Activated naive CD4-positive, alpha-beta T cell treated with anti-CD3 and anti-CD28 coated beads, Interleukin-2, amount 50 U/mL, for 72 hours (primary cell): Measurements from ENCODE around the gene ZNRF2. TPM values are rescaled to one million over a fixed set of nuclear protein-coding genes. Genes with fewer than 3 reads are reported as not detected.

Experiments used
- ATAC-seq, 2 donors: fragments of 150-1000 bp; cut with Tn5 transposase; 2 replicates each; pipeline ENCODE4 v1.10.0; 2021; ENCODE audit warnings: mild to moderate bottlenecking in 2 of 2, moderate library complexity in 2 of 2
- DNase-seq, 2 donors: peaks; one replicate each; pipeline ENCODE4 v3.0.0; 2021 to 2022; ENCODE audit warnings: low spot score in 2 of 2
- H3K27ac Mint-ChIP-seq, 2 donors: one replicate each; pipeline ENCODE4 v1.8.0; 2022; ENCODE audit warnings: mild to moderate bottlenecking in 2 of 2, mixed read lengths in 2 of 2
- H3K36me3 Mint-ChIP-seq, 2 donors: one replicate each; pipeline ENCODE4 v1.8.0; 2022; ENCODE audit warnings: mixed read lengths in 2 of 2
- H3K9me3 Mint-ChIP-seq, 2 donors: one replicate each; pipeline ENCODE4 v1.8.0; 2022; ENCODE audit warnings: mixed read lengths in 2 of 2
- total RNA-seq, 2 donors: library from RNA; stranded (reverse); gene quantifications; one replicate each; pipeline ENCODE4 v1.2.3, GENCODE V29; 2022

ZNRF2 gene
- total RNA-seq, 2 donors from 2014 or later, result 8.4 to 12.6 TPM

DNA sequence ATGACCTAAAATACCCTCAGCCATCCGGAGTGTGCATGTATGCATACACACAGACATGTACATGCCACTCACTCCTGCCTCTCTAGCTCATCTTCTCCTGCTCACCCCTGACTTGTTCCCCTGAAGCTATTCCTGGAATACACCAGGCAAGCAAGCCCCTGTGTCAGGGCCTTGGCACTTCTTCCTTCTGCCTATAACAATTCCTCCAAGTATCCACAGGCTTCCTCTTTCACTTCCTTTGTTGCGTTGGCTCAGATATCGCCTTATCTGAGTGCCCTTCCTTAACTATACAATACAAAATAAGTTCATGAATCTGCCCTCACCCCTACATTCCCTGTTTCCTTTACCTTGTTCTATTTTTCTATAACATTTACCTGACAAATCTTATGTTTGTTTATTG lies 105.4 kb downstream of the ZNRF2 start:
- Mint-ChIP-seq H3K9me3 (no peaks in the 10 kb centered on the region), H3K27ac (no peak overlapping the region), H3K36me3 (no peaks in the 10 kb centered on the region)
- DNase-seq (no peak), ATAC-seq (no peak)

DNA sequence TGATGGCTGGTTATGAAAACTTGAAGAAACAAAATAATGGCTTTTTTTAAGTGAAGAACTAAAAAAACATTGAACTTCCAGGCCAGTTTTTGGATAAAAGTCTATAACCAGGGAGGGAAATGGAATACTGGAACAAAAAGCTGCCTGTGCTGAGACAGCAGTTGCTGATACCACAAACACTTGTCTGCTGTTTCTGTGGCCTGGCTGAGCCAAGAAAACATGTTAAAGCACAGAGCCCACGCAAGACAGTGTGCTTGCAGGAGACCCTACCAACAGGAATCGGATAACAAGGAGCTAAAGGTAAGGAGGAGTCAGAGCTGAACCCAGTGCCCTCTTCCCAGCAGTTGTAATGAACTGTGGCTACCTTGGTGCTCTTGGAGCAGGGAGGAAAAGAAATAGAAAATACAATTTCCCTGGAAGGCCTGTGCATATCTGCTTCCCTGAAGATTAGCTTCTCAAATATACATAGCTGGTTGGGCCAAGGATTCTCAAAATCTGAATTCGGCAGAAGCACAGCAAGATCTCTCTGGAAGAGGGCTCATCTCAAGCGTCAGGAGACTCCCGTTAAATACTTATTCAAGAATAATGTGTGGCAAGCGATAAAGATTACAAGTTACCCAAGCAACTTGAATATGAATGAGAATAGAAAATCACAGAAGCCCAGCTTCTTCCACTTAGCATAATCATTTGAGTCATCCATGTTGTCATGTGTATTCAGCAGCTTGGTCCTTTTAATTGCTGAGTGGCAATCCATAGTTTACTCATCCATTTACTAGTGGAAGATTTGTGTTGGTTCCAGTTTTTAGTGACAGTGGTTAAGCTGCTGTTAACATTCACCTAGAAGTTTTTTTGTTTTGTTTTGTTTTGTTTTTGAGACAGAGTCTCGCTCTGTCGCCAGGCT lies 106.6 kb downstream of the ZNRF2 start:
- H3K9me3 Mint-ChIP-seq, result no peaks in the 10 kb centered on the region
- no peak for DNase-seq
- no peaks in the 10 kb centered on the region for H3K36me3 Mint-ChIP-seq
- peak overlapping the region in 1 of 2 donors; percentile 15 for H3K27ac Mint-ChIP-seq
- ATAC-seq, result peak in 1 of 2 donors; percentile 80

DNA sequence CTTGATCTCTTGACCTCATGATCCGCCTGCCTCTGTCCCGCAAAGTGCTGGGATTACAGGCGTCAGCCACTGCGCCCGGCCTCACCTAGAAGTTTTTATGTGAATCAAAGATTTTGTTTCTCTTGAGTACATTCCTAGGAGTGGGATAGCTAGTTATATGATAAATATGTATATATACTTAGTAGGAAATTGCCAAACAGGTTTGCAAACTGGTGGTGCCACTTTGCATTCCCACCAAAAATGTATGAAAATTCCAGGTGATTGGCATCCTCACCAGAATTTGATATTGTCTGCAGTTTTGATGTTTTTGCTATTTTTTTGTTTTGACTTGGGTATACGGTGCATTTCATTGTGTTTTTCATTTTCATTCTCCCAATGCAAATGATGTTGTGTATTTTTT lies 107.4 kb downstream of the ZNRF2 start:
- Mint-ChIP-seq H3K36me3 (no peaks in the 10 kb centered on the region), H3K9me3 (no peaks in the 10 kb centered on the region), H3K27ac (no peak overlapping the region)
- no peak for DNase-seq
- no peak for ATAC-seq

DNA sequence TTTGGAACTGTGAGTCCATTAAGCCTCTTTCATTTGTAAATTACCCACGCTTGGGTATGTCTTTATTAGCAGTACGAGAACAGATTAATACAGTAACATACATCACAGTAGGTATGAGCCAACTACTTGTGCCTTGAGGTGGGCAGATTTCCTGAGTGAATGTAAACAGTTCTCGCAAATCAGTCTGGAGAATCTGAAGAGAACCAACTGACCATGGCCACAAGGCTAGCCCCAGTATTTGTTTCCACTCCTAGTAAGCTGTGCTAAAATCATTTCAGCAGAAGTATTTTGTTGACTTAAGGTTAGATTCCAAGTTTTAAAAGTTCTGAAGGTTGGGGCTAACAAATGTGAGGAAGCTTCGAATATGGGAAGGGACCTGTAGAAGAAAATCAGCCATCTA lies 111.3 kb downstream of the ZNRF2 start:
- ATAC-seq, result no peak
- no peak for DNase-seq
- H3K36me3 Mint-ChIP-seq, result no peaks in the 10 kb centered on the region
- H3K9me3 Mint-ChIP-seq, result no peaks in the 10 kb centered on the region
- H3K27ac Mint-ChIP-seq, result no peak overlapping the region

DNA sequence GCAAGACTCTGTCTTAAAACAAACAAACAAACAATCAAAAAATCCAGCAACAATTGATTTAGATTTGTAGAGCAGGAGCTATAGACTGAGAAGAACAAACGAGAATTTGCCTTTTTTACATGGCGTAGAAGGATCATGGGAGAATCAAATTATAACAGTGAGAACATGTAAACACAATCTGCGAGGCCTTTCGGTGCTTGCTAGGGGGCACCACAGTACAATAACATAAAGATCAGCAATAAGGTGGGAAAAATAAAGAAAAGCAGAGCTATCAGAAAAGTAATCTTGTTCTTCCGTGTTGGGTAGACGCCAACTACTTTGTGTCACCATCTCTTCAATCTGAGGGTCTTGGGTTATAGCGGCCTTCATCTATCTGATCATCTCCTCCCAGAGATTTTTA lies 112.0 kb downstream of the ZNRF2 start:
- ATAC-seq (no peak), DNase-seq (no peak)
- Mint-ChIP-seq H3K36me3 (no peaks in the 10 kb centered on the region), H3K27ac (no peak overlapping the region), H3K9me3 (no peaks in the 10 kb centered on the region)

DNA sequence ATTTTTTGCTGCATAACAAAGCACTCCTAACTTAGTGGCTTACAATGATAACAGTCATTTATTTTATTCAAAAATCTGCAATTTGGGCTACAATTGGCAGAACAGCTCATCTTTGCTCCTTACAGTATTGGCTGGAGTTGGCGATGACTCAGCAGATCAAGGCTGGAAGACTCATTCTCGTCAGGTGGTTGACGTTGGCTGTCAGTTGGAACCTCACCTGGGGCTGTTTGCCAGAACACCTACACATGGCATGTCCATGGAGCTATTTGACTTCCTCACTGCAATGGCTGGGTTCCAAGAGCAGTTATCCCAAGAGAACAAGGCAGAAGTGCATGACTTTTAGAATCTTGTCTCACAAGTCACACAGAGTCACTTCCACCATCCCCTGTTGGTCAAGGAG lies 119.1 kb downstream of the ZNRF2 start:
- no peak for ATAC-seq

DNA sequence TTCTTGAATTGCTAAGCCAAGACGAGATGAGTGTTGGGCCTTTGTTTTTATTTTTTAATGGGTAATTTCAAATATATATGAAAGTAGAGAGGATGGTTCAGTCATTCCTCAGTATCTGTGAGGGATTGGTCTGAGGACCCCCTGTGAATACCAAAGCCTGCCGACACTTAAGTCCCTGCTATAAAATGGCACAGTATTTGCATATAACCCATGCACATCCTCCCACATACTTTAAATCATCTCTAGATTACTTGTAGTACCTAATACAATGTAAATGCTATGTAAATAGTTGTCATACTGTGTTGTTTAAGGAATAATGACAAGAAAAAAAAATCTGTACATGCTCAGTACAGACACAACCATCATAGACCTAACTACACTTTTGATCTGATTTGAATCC lies 120.8 kb downstream of the ZNRF2 start:
- H3K36me3 Mint-ChIP-seq, result no peaks in the 10 kb centered on the region
- ATAC-seq (no peak), DNase-seq (no peak)
- H3K27ac Mint-ChIP-seq, result no peak overlapping the region
- H3K9me3 Mint-ChIP-seq, result no peaks in the 10 kb centered on the region

More for the DNA sequence above, 119.1 kb downstream of the ZNRF2 start:
- Mint-ChIP-seq H3K36me3 (no peaks in the 10 kb centered on the region), H3K9me3 (no peaks in the 10 kb centered on the region), H3K27ac (peak overlapping the region in 1 of 2 donors; percentile 23)
- no peak for DNase-seq

DNA sequence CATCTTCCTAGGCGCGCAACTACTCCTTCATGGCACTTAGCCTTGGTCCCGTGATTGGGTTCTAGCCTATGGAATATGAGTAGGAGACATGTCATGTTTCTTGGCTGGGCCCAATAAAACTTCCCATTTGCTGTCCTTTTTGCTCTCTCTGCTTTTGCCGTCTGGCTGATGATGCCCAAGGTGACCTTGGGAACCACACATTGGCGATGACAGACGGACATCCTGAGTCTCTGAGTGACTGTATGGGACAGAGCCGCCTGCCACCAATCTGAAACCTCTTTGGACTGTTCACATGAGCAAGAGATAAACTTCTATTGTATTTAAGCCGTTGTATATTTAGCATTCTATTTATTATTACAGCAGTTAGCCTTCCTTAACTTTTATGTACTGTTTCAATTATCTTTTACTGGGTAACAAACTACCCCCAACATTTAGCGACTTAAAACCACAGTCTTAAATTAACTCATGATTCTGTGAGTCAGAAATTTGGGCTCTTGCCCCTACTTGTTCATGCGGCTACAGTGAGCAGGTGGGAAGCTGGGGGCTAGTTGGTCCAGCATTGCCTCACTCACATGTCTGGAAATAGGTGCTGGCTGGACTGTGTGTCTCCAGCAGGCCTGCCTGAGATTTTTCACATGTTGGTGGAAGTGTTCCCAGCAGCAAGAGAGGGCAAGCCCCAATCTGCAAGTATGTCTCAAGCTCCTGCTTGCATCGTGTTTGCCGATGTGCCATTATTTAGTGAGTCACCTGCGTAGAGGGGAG lies 122.4 kb downstream of the ZNRF2 start:
- no peak for ATAC-seq

DNA sequence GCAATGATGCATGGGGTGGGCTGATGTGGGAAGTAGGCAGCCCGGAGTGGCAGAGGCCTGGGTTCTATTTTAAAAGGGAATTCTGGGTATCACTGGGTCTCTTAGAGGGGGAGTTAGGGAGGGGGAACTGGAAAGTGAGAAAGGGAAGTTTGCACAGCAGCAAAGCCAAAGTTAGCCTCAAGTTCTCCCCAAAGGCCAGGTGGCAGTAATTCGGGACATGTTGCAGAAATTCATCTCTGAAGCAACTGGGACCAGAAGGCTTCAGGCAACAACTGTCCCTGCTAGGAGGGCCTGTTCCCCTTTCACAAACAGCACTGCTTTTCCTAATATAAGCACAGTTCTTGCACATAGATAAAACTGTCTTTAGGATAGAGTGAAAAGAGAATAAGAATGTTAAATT lies 126.8 kb downstream of the ZNRF2 start:
- no peak for ATAC-seq
- Mint-ChIP-seq H3K36me3 (peaks cover 0 to 9% of the 10 kb centered on the region in 2 donors), H3K9me3 (peaks cover 0 to 5% of the 10 kb centered on the region in 2 donors), H3K27ac (no peak overlapping the region)
- no peak for DNase-seq

More for the DNA sequence above, 122.4 kb downstream of the ZNRF2 start:
- Mint-ChIP-seq H3K36me3 (no peaks in the 10 kb centered on the region), H3K9me3 (no peaks in the 10 kb centered on the region), H3K27ac (no peak overlapping the region)
- no peak for DNase-seq

DNA sequence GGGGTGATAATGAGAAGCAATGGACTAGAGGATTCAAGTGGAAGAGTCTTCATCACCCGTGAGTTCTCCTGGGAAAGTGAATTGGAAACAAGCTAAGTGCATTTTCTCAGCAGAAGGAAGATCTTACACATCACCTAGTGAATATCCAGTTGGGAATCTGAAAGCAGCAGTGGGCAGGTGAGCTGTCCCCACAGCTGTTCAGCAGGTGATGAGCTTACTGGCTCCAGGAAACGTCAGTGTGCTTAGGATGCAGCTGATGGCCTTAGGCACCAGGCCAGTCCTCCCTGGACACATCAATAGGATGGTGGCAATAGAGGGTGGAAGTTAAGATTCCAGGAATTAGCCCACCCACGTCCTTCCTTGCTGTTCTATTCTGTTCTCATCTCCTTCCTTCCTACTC lies 127.5 kb downstream of the ZNRF2 start:
- Mint-ChIP-seq H3K9me3 (peaks cover 0 to 5% of the 10 kb centered on the region in 2 donors), H3K36me3 (peaks cover 0 to 9% of the 10 kb centered on the region in 2 donors), H3K27ac (no peak overlapping the region)
- DNase-seq, result no peak
- ATAC-seq, result no peak

DNA sequence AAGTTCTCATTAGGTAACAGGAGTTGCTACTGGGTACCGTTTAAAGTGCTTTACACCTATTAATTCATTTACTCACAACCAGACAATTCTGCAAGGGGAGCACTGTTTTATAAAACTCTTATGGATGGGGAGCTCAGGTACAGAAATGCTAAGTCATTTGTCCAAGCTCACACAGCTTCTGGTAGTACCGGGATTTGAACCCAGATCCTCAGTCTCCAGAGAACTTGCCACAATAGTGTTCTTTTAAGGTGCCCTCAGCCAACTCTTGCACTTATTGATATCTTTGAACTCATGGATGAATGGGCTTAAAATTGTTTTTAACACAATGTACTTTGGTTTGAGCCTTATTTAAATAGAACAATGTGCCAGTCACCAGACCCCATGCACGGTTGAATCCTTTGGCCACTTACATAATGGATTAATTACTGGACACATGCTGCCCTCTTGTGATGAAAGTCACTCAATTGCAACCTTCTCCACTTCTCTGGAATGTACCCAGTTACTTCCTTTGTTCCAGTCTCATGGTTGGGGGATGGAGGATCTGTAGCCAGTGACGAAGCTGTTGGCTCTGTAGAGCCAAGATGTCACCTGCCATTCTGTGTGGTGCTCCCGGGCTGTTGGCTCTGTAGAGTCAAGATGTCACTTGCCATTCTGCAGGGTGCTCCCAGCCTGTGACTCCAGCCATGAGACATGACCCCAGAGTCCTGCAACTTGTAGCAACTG lies 128.5 kb downstream of the ZNRF2 start:
- Mint-ChIP-seq H3K27ac (no peak overlapping the region), H3K9me3 (peaks cover 0 to 5% of the 10 kb centered on the region in 2 donors), H3K36me3 (peaks cover 6 to 9% of the 10 kb centered on the region in 2 donors)
- DNase-seq (no peak), ATAC-seq (peak in 1 of 2 donors; percentile 56)

DNA sequence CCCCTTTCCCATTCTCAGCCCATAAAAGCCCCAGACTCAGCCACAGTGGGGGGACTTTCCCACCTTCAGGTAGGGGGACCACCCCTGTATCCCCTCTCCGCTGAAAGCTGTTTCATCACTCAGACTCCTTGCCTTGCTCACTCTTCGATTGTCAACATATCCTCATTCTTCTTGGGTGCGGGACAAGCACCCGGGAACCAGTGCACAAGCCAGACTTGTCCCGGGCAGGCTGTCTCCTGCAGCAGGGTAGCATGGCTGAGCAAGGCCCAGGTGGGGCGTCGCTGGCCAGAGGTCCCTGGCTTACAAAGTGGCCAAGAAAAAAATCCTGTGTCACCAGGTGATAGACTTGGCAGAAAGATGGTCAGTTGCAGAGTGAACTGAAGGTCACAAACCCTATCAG lies 129.5 kb downstream of the ZNRF2 start:
- Mint-ChIP-seq H3K27ac (peak overlapping the region in 1 of 2 donors; percentile 11), H3K36me3 (peaks cover 6 to 9% of the 10 kb centered on the region in 2 donors), H3K9me3 (peaks cover 0 to 5% of the 10 kb centered on the region in 2 donors)
- DNase-seq (no peak), ATAC-seq (no peak)

Other genes with a start within 250 kb of the ZNRF2 start
- gene MTURN, start 149.6 kb upstream of the ZNRF2 start, total RNA-seq, result 1 to 10 TPM; 4.7 to 8.1 TPM
- gene NOD1, start 194.2 kb downstream of the ZNRF2 start, total RNA-seq, result 10 to 100 TPM in 1 of 2 donors, 1 to 10 TPM in 1; 8.2 to 17.2 TPM
- gene GGCT, start 220.2 kb downstream of the ZNRF2 start, total RNA-seq, result 10 to 100 TPM; 69.3 to 72.9 TPM